HG02884 (cell line): ENCODE results near the gene PELI2.

Experiments
- ATAC-seq: cut with Tn5 transposase; IDR thresholded peaks from one replicate; pipeline ENCODE4 v1.9.1; 2021; ENCODE audit warnings: mild to moderate bottlenecking, moderate library complexity; ENCODE audit not compliant: unreplicated experiment

Gene PELI2

DNA sequence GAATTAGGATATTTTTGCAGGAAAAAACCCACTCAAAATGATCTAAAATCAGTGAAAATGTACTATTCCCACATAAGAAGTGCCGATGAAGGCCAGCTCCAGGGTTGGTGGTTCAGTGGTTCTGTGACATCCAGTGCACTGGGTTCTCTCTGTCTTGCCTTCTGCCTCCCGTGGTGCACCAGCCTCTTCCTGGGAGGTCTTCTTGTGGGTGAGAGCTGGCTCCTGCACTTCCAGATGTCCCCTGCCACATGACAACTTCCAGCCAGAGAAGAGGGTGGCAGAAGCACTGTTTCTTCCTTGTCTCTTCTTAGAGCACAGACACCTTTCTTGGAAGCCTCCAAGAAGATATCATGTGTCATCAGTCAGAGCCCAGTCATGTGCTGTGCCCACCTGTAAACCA lies 170.9 kb downstream of the PELI2 start:
- ATAC-seq = no peak

- ATAC-seq = no peak
Measured at GRCh38 chr14:56290195-56290594, 172.0 kb downstream of the PELI2 start.

- ATAC-seq = no peak
Measured at GRCh38 chr14:56292970-56293369, 174.8 kb downstream of the PELI2 start.

- no peak for ATAC-seq
Measured at GRCh38 chr14:56293506-56293905, 175.3 kb downstream of the PELI2 start.

DNA sequence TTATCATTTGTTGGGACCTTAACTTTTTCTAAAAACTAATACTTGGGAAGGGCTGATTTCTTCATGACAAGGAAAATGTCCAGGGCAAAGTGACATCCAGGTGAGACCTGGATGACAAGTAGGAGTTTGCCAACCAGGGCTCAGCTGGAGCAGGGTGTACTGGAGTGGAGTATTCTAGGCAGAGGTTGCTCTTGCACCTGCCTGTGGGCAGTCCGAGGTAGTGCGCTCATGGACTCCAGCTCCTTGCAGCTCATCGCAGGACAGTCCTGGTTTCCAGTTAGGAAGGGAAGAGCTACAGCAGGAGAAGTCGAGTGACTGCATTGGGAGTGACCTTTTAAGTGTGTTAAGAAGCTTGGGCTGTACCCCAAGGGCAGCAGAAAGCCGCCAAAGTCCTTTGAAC lies 175.9 kb downstream of the PELI2 start:
- no peak for ATAC-seq

GRCh38 chr14:56295743-56296142 lies 177.5 kb downstream of the PELI2 start:
- ATAC-seq = no peak

GRCh38 chr14:56297449-56297848 lies 179.2 kb downstream of the PELI2 start:
- ATAC-seq = no peak

GRCh38 chr14:56299306-56299984 lies 181.2 kb downstream of the PELI2 start:
- ATAC-seq = no peak

DNA sequence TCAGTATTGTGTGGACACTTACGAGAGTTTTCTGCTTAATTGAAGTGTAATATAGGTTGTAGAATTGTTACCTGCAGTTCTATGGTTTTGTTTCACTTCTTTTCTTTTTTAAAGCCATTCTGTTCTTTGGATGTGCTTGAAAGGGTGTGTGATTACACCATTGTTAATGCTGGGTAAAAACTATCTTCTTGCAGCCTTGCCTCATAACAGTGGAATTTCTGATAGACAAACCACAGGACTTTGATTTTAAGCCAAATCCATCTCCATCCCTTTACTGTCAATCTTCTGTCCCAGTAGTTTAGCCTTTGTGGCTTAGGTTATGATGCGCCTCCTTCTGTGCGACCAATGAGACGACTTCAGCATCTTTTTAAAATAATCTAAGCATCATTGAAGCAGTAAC lies 182.3 kb downstream of the PELI2 start:
- ATAC-seq = no peak

DNA sequence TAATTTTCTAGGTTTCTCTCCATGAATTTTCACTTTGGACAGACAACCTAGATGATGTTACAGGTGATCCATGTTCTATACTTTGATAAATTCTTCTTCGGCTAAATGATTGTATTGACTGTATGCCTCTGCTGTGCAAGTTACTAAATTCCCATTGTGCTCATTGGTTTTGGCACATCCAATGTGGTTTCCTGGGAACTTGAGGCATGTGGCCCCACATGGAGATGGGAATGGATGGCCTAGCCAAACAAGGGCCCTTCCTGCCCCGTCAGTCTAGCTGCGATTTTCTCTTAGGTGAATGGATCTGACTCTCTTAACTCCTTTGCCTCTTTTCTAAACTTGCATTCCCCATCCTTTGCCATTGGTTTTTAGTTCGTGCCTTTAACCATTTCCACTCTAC lies 186.2 kb downstream of the PELI2 start:
- ATAC-seq = no peak

- ATAC-seq = no peak
Measured at GRCh38 chr14:56309198-56309597, 191.0 kb downstream of the PELI2 start.

GRCh38 chr14:56310643-56311042 lies 192.4 kb downstream of the PELI2 start:
- ATAC-seq = no peak

- ATAC-seq = no peak
Measured at GRCh38 chr14:56313789-56314188, 195.6 kb downstream of the PELI2 start.

DNA sequence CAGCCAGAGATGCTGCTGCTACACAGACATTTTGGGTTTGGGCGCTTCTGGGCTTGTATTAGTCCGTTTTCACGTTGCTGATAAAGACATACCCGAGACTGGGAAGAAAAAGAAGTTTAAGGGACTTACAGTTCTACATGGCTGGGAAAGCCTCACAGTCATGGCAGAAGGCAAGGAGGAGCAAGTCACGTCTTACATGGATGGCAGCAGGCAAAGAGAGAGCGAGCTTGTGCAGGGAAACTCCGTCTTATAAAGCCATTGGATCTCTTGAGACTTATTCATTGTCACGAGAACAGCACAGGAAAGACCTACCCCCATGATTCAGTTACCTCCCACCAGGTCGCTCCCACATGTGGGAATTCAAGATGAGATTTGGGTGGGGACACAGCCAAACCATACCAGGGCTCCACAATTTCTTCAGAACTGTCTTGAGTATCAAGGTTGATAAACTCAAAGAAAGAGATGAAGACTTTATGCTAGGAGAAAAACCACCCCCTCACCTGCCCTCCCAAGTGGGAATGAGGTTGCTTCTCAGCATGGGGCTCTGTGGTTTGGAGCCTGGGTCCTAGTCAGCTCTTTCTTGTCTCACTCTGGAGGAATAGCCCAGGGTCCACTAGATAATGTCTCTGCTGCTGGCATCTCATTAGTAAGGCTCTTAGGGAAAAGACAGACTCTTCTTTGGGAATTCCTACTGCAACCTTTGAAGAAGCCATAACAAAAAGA lies 200.3 kb downstream of the PELI2 start:
- ATAC-seq = no peak

DNA sequence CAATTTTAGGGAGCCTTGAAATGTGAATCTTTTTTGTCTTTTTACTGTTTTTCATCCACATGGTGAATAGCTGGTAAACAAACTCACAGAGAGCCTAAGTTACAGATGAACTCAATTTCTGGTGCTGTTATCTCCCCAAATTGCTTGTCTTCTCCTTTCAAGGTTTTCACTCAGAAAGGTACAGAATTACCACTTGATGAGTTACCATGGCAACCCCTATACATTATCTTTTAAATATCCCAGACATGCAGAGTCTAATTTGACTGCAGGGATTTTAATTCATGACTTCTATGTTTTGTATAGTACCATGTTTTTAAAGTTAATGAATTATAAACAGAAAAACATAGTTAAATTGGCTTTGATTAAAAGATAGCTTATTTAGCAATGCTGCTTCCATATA lies 203.7 kb downstream of the PELI2 start:
- ATAC-seq = no peak

DNA sequence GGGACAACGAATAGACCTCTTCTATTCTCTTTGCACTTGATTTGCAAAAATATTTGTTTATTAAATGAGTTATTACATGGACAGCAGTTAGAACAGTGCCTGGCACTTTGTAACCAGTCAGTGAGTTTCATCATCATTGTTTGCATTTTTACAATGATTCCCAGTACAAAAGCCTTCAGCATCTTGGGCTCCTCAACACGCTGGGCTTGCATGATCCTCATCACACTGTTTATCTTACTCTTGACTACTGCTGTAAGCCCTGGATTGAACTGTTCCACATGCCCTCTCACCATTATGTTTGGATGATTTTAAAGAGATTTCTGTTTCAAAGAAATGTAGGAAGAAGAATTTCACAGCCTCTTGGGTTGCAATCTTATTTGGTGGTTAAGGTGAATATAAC lies 204.3 kb downstream of the PELI2 start:
- no peak for ATAC-seq

DNA sequence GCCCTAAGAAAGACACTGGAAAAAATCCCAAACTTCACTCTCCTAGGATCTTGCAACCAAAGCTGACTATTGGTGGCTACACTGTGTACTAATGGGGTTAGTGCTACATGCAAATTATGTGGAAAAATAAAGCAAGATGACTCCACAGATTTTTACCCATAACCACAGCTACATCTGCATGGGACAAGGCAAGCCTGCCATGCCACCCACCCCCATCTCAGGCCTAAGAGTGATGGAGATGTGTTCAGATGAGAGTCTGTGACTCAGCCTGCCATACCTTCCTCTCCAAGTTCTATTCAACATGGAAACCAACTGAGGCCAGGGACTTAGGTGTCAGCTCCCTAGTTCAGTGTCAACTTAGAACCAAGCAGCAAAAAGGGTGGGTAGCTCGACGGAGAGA lies 206.2 kb downstream of the PELI2 start:
- no peak for ATAC-seq

DNA sequence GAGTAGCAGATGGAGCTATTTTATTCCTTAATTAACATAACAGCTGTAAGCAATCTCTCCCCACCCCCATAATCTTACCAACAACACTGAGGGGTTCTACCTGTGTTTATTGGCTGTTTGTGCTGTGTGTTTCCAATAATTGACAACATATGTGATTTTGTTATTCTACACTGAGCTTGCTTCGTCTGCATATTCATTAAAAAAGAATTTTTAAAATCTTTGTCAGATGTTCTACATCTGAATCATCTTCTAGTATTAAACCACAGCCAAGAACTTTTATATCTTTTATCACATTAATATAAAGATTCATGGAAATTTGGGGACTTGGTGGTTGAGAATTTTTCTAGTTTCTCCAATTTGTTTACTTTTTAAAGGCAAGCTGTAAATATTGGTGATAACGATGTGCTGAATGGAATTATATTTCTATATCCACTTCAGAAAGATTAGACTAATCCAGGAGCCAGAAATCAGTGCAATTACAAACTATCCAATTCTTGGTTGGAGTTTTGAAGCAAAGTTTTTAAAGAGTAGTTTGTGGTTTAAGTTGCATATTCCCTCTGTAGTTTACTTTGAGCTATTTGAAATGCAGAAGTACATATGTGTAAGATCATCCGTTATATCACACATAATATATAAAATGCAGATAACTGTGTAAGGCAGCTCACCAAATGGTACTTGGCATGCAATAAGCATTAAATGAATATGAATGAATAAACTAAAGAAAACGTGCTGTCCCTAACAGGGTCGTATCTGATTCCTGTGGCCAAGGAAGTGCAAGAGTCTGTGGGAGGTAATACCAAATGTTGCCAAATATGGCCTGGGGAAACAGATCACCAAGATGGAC lies 206.9 kb downstream of the PELI2 start:
- ATAC-seq = no peak

DNA sequence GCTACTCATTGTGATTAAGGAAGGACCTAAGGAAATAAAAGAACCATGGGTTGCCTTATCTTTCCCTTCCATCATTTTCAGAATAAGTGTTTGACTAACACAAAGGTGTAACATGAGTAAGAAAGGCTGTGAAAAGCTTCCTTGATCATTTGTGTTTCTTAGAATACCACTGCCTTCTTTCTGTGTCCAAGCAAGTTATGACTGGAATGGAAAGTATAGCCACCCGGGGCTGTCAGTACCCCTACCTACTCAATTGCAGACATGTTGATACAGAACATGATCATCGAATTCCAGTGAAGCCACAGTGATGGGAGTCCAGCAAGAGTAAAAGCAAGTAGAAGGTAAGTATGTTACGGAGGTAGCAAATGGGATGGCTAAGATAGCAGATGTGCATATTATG lies 209.8 kb downstream of the PELI2 start:
- no peak for ATAC-seq

DNA sequence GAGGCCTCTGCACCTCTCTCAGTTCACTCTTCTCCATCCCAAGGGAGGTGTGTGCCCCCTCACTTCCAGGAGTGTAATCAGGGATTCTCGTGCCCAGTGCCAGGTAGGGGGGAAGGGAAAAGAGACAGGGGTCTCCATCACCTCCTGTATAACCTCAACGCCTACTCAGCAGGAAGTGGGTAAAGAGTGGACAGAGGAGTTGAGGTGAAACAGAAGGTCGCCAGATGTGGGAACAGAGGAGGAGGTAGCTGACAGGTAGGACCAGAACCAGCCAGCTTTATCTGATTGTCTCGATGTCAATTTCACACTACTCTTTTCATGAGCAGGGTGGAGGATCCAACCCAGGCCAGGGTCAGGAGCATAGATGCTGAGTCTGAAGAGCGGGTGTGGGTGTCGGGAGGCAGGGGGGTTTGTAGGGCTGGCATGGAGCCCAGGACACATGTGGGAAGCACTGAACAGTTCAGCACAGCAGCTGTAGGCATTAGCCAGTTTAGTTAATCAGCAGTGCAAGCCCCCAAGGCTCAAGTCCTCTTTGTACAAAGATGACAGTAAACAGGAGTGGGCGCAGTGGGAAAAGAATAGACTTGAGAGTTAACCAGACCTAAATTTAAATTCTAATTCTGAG lies 213.5 kb downstream of the PELI2 start:
- ATAC-seq = no peak
